NB4 (cell line): Measurements from ENCODE around the gene PLEKHB1.

Experiments used
- DNase-seq: peaks from one replicate; pipeline ENCODE4 v3.0.0; 2010; ENCODE audit warnings: low read depth
- H3K4me3 ChIP-seq: one replicate; pipeline ENCODE4 v1.5.1; 2011; ENCODE audit warnings: mild to moderate bottlenecking, low read depth, low read length, moderate library complexity
- CTCF ChIP-seq: IDR thresholded peaks from one replicate; pipeline ENCODE4 v1.5.1; 2012; ENCODE audit warnings: low read depth, low read length
- MAX ChIP-seq: IDR thresholded peaks from 2 replicates; pipeline ENCODE4 v1.6.1; 2011; ENCODE audit warnings: low read depth, low read length
- MYC ChIP-seq: IDR thresholded peaks from 2 replicates; pipeline ENCODE4 v1.6.1; 2011; ENCODE audit warnings: low read depth, low read length
- POLR2A ChIP-seq: IDR thresholded peaks from 2 replicates; pipeline ENCODE4 v1.6.1; 2011; ENCODE audit warnings: mild to moderate bottlenecking; ENCODE audit not compliant: insufficient read length; ENCODE audit errors: extremely low read depth

The PLEKHB1 gene

GRCh38 chr11:73645972-73646631 lies at the start of gene PLEKHB1:
TSS of gene PLEKHB1 (plus strand) at chr11:73646581. CDS start at chr11:73646609, 28 bp downstream.
- DNase-seq = no peak
- TF ChIP-seq POLR2A (no peak), CTCF (no peak), MAX (no peak), MYC (no peak)
- H3K4me3 ChIP-seq = no peak within 1 kb of the TSS

GRCh38 chr11:73597336-73597955 lies 48.9 kb upstream of the PLEKHB1 start:
- peak; percentile 15 for DNase-seq
- TF ChIP-seq CTCF (no peak), MYC (no peak), MAX (no peak), POLR2A (no peak)
- H3K4me3 ChIP-seq = peak overlapping the region; percentile 86

GRCh38 chr11:73597956-73598718 lies 48.2 kb upstream of the PLEKHB1 start, which contains the start of gene FAM168A:
TSS of gene FAM168A (minus strand) at chr11:73598112. CDS start at chr11:73468474, 129,638 bp downstream.
- TF ChIP-seq MAX (peak; percentile 56), MYC (peak; percentile 68), CTCF (no peak), POLR2A (peak; percentile 49)
- peak within 1 kb of the TSS; percentile 86 for H3K4me3 ChIP-seq
- peak; percentile 98 for DNase-seq

GRCh38 chr11:73598719-73599379 lies 47.5 kb upstream of the PLEKHB1 start:
- no peak for DNase-seq
- peak overlapping the region; percentile 86 for H3K4me3 ChIP-seq
- 0 out of 2 replicates have a peak, but pooled peaks have one; percentile 0 for TF ChIP-seq MAX
- TF ChIP-seq POLR2A = no peak

GRCh38 chr11:73612601-73613140 lies 33.7 kb upstream of the PLEKHB1 start:
- no peak overlapping the region for H3K4me3 ChIP-seq
- TF ChIP-seq POLR2A = no peak
- TF ChIP-seq MAX = no peak
- TF ChIP-seq CTCF = no peak
- no peak for TF ChIP-seq MYC

More at GRCh38 chr11:73612601-73613140, 33.7 kb upstream of the PLEKHB1 start:
- no peak for DNase-seq
